H9 (cell line): Measurements from ENCODE around the gene NME5. TPM values are rescaled to one million over a fixed set of nuclear protein-coding genes. Genes with fewer than 3 reads are reported as not detected.

Experiments
- DNase-seq: peaks from one replicate; pipeline ENCODE4 v3.0.0-alpha.2; 2017
- H2AFZ ChIP-seq: one replicate; pipeline ENCODE4 v1.6.1; 2013; ENCODE audit warnings: mild to moderate bottlenecking, low read length, control low read depth, moderate library complexity
- H2AK5ac ChIP-seq: 2 replicates; pipeline ENCODE4 v1.6.1; 2013; ENCODE audit warnings: low read length, control low read depth, mixed read lengths; ENCODE audit not compliant: insufficient read length
- H2BK120ac ChIP-seq: one replicate; pipeline ENCODE4 v1.6.1; 2013; ENCODE audit warnings: low read depth, mild to moderate bottlenecking, low read length, control low read depth, inconsistent platforms; ENCODE audit not compliant: poor library complexity, severe bottlenecking
- H2BK12ac ChIP-seq: 2 replicates; pipeline ENCODE4 v1.6.1; 2013; ENCODE audit warnings: low read length, control low read depth, mixed read lengths, low read depth; ENCODE audit not compliant: insufficient read length
- H2BK15ac ChIP-seq: 2 replicates; pipeline ENCODE4 v1.6.1; 2013; ENCODE audit warnings: low read depth, low read length, control low read depth
- H2BK20ac ChIP-seq: one replicate; pipeline ENCODE4 v1.6.1; 2013; ENCODE audit warnings: low read depth, mild to moderate bottlenecking, low read length, control low read depth, inconsistent platforms; ENCODE audit not compliant: poor library complexity, severe bottlenecking
- H2BK5ac ChIP-seq: 2 replicates; pipeline ENCODE4 v1.6.1; 2013; ENCODE audit warnings: low read length, control low read depth, mixed read lengths; ENCODE audit not compliant: insufficient read length
- H3K14ac ChIP-seq: 2 replicates; pipeline ENCODE4 v1.6.1; 2013; ENCODE audit warnings: low read length, control low read depth; ENCODE audit not compliant: insufficient read depth
- H3K18ac ChIP-seq: 2 replicates; pipeline ENCODE4 v1.6.1; 2013; ENCODE audit warnings: low read depth, mild to moderate bottlenecking, mixed read lengths, low read length, control low read depth; ENCODE audit not compliant: insufficient read length
- H3K23ac ChIP-seq: 2 replicates; pipeline ENCODE4 v1.6.1; 2013; ENCODE audit warnings: low read length, control low read depth, mixed read lengths, low read depth; ENCODE audit not compliant: insufficient read length
- H3K23me2 ChIP-seq: 2 replicates; pipeline ENCODE4 v1.6.1; 2013; ENCODE audit warnings: low read depth, mild to moderate bottlenecking, mixed read lengths, low read length, control low read depth; ENCODE audit not compliant: insufficient read length, poor library complexity, severe bottlenecking
- H3K27ac ChIP-seq: 2 replicates; pipeline ENCODE4 v1.5.1; 2013; ENCODE audit warnings: low read length, control low read depth, mixed read lengths, low read depth; ENCODE audit not compliant: insufficient read length
- H3K27me3 ChIP-seq: 2 replicates; pipeline ENCODE4 v1.6.1; 2013; ENCODE audit warnings: low read length, control low read depth, inconsistent platforms; ENCODE audit not compliant: insufficient read depth
- H3K4ac ChIP-seq: 2 replicates; pipeline ENCODE4 v1.6.1; 2013; ENCODE audit warnings: low read depth, mild to moderate bottlenecking, control low read depth, inconsistent platforms, low read length, moderate library complexity
- H3K4me1 ChIP-seq: 2 replicates; pipeline ENCODE4 v1.6.1; 2013; ENCODE audit warnings: low read length, control low read depth, inconsistent platforms; ENCODE audit not compliant: insufficient read depth
- H3K4me2 ChIP-seq: 2 replicates; pipeline ENCODE4 v1.6.1; 2013; ENCODE audit warnings: low read length, control low read depth, mixed read lengths; ENCODE audit not compliant: insufficient read length, insufficient read depth
- H3K56ac ChIP-seq: 2 replicates; pipeline ENCODE4 v1.6.1; 2013; ENCODE audit warnings: low read depth, mild to moderate bottlenecking, mixed read lengths, low read length, control low read depth; ENCODE audit not compliant: insufficient read length
- H3K79me1 ChIP-seq: 2 replicates; pipeline ENCODE4 v1.6.1; 2013; ENCODE audit warnings: low read depth, mild to moderate bottlenecking, moderate library complexity, low read length, control low read depth, inconsistent platforms; ENCODE audit not compliant: insufficient read depth, poor library complexity, severe bottlenecking
- H3K79me2 ChIP-seq: 2 replicates; pipeline ENCODE4 v1.6.1; 2013; ENCODE audit warnings: low read length, control low read depth, inconsistent platforms; ENCODE audit not compliant: insufficient read depth
- H3K9ac ChIP-seq: 2 replicates; pipeline ENCODE4 v1.6.1; 2013; ENCODE audit warnings: low read length, control low read depth, mixed read lengths; ENCODE audit not compliant: insufficient read length; ENCODE audit errors: extremely low read depth
- H3K9me3 ChIP-seq: one replicate; pipeline ENCODE4 v1.6.1; 2013; ENCODE audit warnings: low read depth, low read length, inconsistent platforms; ENCODE audit not compliant: control insufficient read depth
- H3T11ph ChIP-seq: one replicate; pipeline ENCODE4 v1.6.1; 2013; ENCODE audit warnings: mild to moderate bottlenecking, low read length, control low read depth, inconsistent platforms
- H4K20me1 ChIP-seq: one replicate; pipeline ENCODE4 v1.6.1; 2013; ENCODE audit not compliant: control insufficient read depth, insufficient read length, insufficient read depth
- H4K5ac ChIP-seq: 2 replicates; pipeline ENCODE4 v1.6.1; 2013; ENCODE audit warnings: low read depth, mild to moderate bottlenecking, mixed read lengths, low read length, control low read depth; ENCODE audit not compliant: insufficient read length
- H4K8ac ChIP-seq: replicated peaks from 2 replicates; pipeline ENCODE4 v1.6.1; 2013; ENCODE audit warnings: low read length, control low read depth, mixed read lengths, low read depth; ENCODE audit not compliant: insufficient read length
- H4K91ac ChIP-seq: 2 replicates; pipeline ENCODE4 v1.6.1; 2013; ENCODE audit warnings: low read depth, mild to moderate bottlenecking, moderate library complexity, mixed read lengths, low read length, control low read depth; ENCODE audit not compliant: insufficient read length
- H3K27ac Mint-ChIP-seq, 3 experiments: 2 replicates in 2 of 3; 3 replicates in 1 of 3; pipeline ENCODE4 v1.8.0; 2020 to 2021; ENCODE audit warnings: mixed read lengths in 3 of 3, mild to moderate bottlenecking in 1 of 3, moderate library complexity in 1 of 3
- H3K27me3 Mint-ChIP-seq: 2 replicates; pipeline ENCODE4 v1.8.0; 2021; ENCODE audit warnings: low read depth, mild to moderate bottlenecking, moderate library complexity, mixed read lengths
- H3K36me3 Mint-ChIP-seq, 3 experiments: 2 replicates in 2 of 3; 3 replicates in 1 of 3; pipeline ENCODE4 v1.8.0; 2020 to 2021; ENCODE audit warnings: low read depth in 3 of 3, mixed read lengths in 3 of 3; ENCODE audit not compliant: insufficient read depth in 1 of 3
- H3K4me1 Mint-ChIP-seq, 2 experiments: 2 replicates each; pipeline ENCODE4 v1.8.0; 2020; ENCODE audit warnings: mixed read lengths in 2 of 2
- H3K4me3 Mint-ChIP-seq, 2 experiments: 2 replicates in 1 of 2; 3 replicates in 1 of 2; pipeline ENCODE4 v1.8.0; 2020 to 2021; ENCODE audit warnings: mild to moderate bottlenecking in 2 of 2, mixed read lengths in 2 of 2, moderate library complexity in 1 of 2
- H3K9me3 Mint-ChIP-seq, 2 experiments: 2 replicates in 1 of 2; 3 replicates in 1 of 2; pipeline ENCODE4 v1.8.0; 2020; ENCODE audit warnings: mild to moderate bottlenecking in 2 of 2, mixed read lengths in 2 of 2, moderate library complexity in 1 of 2
- CTCF ChIP-seq: fragments of 200-600 bp; sonication (generic); conservative IDR thresholded peaks from 3 replicates; pipeline ENCODE4 v1.8.0; 2021; ENCODE audit warnings: antibody characterized with exemption, mild to moderate bottlenecking
- WGBS: extraction: QIAGEN DNeasy Blood & Tissue Kit; methylation state at CpG from one replicate; pipeline ENCODE4 v1.1.7; 2013; ENCODE audit warnings: missing lambda C conversion rate, low lambda C conversion rate, mixed read lengths; ENCODE audit not compliant: insufficient read length; ENCODE audit errors: extremely low coverage; 5-methylcytosine and 5-hydroxymethylcytosine counted together
- total RNA-seq: library from RNA; stranded (reverse); gene quantifications from 2 replicates; pipeline ENCODE4 v1.2.1, GENCODE V29; 2021

NME5 gene
- total RNA-seq, 1 experiment from 2014 or later = 0.96 TPM

GRCh38 chr5:138159666-138160065 lies 20.4 kb upstream of the NME5 start:
- no peak overlapping the region for H3K4ac ChIP-seq
- Mint-ChIP-seq H3K27me3 (no peaks in the 10 kb centered on the region), H3K4me3 (no peak overlapping the region), H3K27ac (peak overlapping the region in 1 of 3 experiments; percentile 6; a peak in 1 of 7 replicates), H3K4me1 (no peaks in the 10 kb centered on the region), H3K9me3 (no peaks in the 10 kb centered on the region), H3K36me3 (peaks cover 54 to 85% (median 84%) of the 10 kb centered on the region in 3 experiments; a peak in 6 of 7 replicates)
- H3K56ac ChIP-seq = no peak overlapping the region
- H4K20me1 ChIP-seq = no peaks in the 10 kb centered on the region
- no peak overlapping the region for H2AK5ac ChIP-seq
- no CpG with 5 or more reads among the region's 5 CpGs for WGBS
- no peak overlapping the region for H3K23ac ChIP-seq
- H2BK12ac ChIP-seq = no peak overlapping the region
- H2BK20ac ChIP-seq = no peak overlapping the region
- no peak overlapping the region for H4K8ac ChIP-seq
- H3K27me3 ChIP-seq = no peaks in the 10 kb centered on the region
- no peak overlapping the region for H3K4me2 ChIP-seq
- no peak for TF ChIP-seq CTCF
- H3K79me1 ChIP-seq = no peaks in the 10 kb centered on the region
- H3K27ac ChIP-seq = no peak overlapping the region
- no peak overlapping the region for H2BK5ac ChIP-seq
- H3K79me2 ChIP-seq = no peaks in the 10 kb centered on the region
- no peak for DNase-seq
- no peak overlapping the region for H3K18ac ChIP-seq
- H2AFZ ChIP-seq = no peak overlapping the region
- H3K9me3 ChIP-seq = no peaks in the 10 kb centered on the region
- no peaks in the 10 kb centered on the region for H3K4me1 ChIP-seq
- no peak overlapping the region for H2BK15ac ChIP-seq
- no peak overlapping the region for H4K91ac ChIP-seq
- no peak overlapping the region for H2BK120ac ChIP-seq
- no peak overlapping the region for H3T11ph ChIP-seq
- H3K14ac ChIP-seq = no peak overlapping the region
- no peaks in the 10 kb centered on the region for H3K23me2 ChIP-seq
- no peak overlapping the region for H4K5ac ChIP-seq
- H3K9ac ChIP-seq = no peak overlapping the region
